Left ventricle myocardium inferior (tissue), 1 donor: ENCODE measurements around the gene NSG2. TPM values are rescaled to one million over a fixed set of nuclear protein-coding genes. Genes with fewer than 3 reads are reported as not detected.

Experiments
- DNase-seq: peaks from one replicate; pipeline ENCODE4 v3.0.0-alpha.2; 2020
- H3K27ac ChIP-seq: fragments of 200-600 bp; replicated peaks from 2 replicates; pipeline ENCODE4 v1.8.0; 2021
- H3K27me3 ChIP-seq: fragments of 200-600 bp; 2 replicates; pipeline ENCODE4 v1.8.0; 2021; ENCODE audit warnings: low read depth
- H3K36me3 ChIP-seq: fragments of 200-600 bp; 2 replicates; pipeline ENCODE4 v1.8.0; 2021
- H3K4me1 ChIP-seq: fragments of 200-600 bp; 2 replicates; pipeline ENCODE4 v1.8.0; 2021
- H3K4me3 ChIP-seq: fragments of 200-600 bp; 2 replicates; pipeline ENCODE4 v1.8.0; 2021; ENCODE audit warnings: mild to moderate bottlenecking, moderate library complexity
- H3K9me3 ChIP-seq: fragments of 200-600 bp; replicated peaks from 2 replicates; pipeline ENCODE4 v1.8.0; 2021
- CTCF ChIP-seq: fragments of 200-600 bp; IDR thresholded peaks from 2 replicates; pipeline ENCODE4 v1.8.0; 2021; ENCODE audit warnings: antibody characterized with exemption, mild to moderate bottlenecking, borderline replicate concordance
- intact Hi-C: fragments of 100-400 bp; cut with micrococcal nuclease; formaldehyde crosslinking; loops from one replicate; pipeline ENCODE4 v1.11.0; 2022
- total RNA-seq: library from RNA; stranded (reverse); fragmentation: NEBNext Ultra II Directional; extraction: Animal tissue kit (Norgen Biotek cat#: 25700); gene quantifications from one replicate; pipeline ENCODE4 v1.2.1, GENCODE V29; 2021
- donor health status: DM: no; HTN: yes; CAD: no; lungs with severe emphysema.

The NSG2 gene
- total RNA-seq, 1 donor from 2014 or later, result 0.08 TPM

GRCh38 chr5:174073122-174073660 lies 27.7 kb downstream of the NSG2 start:
- no peaks in the 10 kb centered on the region for H3K9me3 ChIP-seq
- H3K4me1 ChIP-seq, result no peaks in the 10 kb centered on the region
- H3K27ac ChIP-seq, result no peak overlapping the region
- no peak overlapping the region for H3K4me3 ChIP-seq
- no peak for DNase-seq
- intact Hi-C loops, result no loop called here
- no peak for TF ChIP-seq CTCF
- H3K36me3 ChIP-seq, result no peaks in the 10 kb centered on the region
- no peaks in the 10 kb centered on the region for H3K27me3 ChIP-seq

- no peak overlapping the region for H3K4me3 ChIP-seq
- TF ChIP-seq CTCF, result no peak
- no peaks in the 10 kb centered on the region for H3K9me3 ChIP-seq
- no peaks in the 10 kb centered on the region for H3K4me1 ChIP-seq
- DNase-seq, result no peak
- H3K36me3 ChIP-seq, result no peaks in the 10 kb centered on the region
- H3K27ac ChIP-seq, result no peak overlapping the region
- intact Hi-C loops, result no loop called here
- H3K27me3 ChIP-seq, result no peaks in the 10 kb centered on the region
Observed at GRCh38 chr5:174074369-174074768, 28.9 kb downstream of the NSG2 start.

- intact Hi-C loops, result no loop called here
Observed at GRCh38 chr5:174078416-174078815, 32.9 kb downstream of the NSG2 start.

GRCh38 chr5:174082286-174082685 lies 36.8 kb downstream of the NSG2 start:
- intact Hi-C loops, result no loop called here
- Histone ChIP-seq H3K27me3 (peaks cover 14% of the 10 kb centered on the region), H3K4me3 (no peak overlapping the region), H3K36me3 (no peaks in the 10 kb centered on the region), H3K9me3 (no peaks in the 10 kb centered on the region), H3K27ac (no peak overlapping the region), H3K4me1 (no peaks in the 10 kb centered on the region)
- TF ChIP-seq CTCF, result no peak
- DNase-seq, result no peak

More at GRCh38 chr5:174078416-174078815, 32.9 kb downstream of the NSG2 start:
- Histone ChIP-seq H3K27ac (no peak overlapping the region), H3K4me1 (no peaks in the 10 kb centered on the region), H3K36me3 (no peaks in the 10 kb centered on the region), H3K27me3 (peaks cover 6% of the 10 kb centered on the region), H3K9me3 (no peaks in the 10 kb centered on the region), H3K4me3 (no peak overlapping the region)
- no peak for TF ChIP-seq CTCF
- no peak for DNase-seq

- TF ChIP-seq CTCF, result no peak
- peaks cover 23% of the 10 kb centered on the region for H3K27me3 ChIP-seq
- intact Hi-C loops, result no loop called here
- no peak for DNase-seq
- H3K9me3 ChIP-seq, result no peaks in the 10 kb centered on the region
- no peaks in the 10 kb centered on the region for H3K36me3 ChIP-seq
- no peaks in the 10 kb centered on the region for H3K4me1 ChIP-seq
- H3K27ac ChIP-seq, result no peak overlapping the region
- H3K4me3 ChIP-seq, result no peak overlapping the region
Observed at GRCh38 chr5:174083056-174083827, 37.7 kb downstream of the NSG2 start.
